Brain microvascular endothelial cell (primary cell): Measurements from ENCODE around the gene TMPRSS11D.

ENCODE experiments used
- DNase-seq: peaks from one replicate; pipeline ENCODE4 v3.0.0-alpha.2; 2020
- H3K27ac ChIP-seq: fragments of 250-450 bp; sonication (Bioruptor Pico); 2 replicates; pipeline ENCODE4 v1.5.1; 2020; ENCODE audit warnings: mild to moderate bottlenecking, moderate library complexity
- H3K27me3 ChIP-seq: fragments of 250-450 bp; sonication (Bioruptor Pico); replicated peaks from 2 replicates; pipeline ENCODE4 v1.5.1; 2020; ENCODE audit warnings: mild to moderate bottlenecking
- H3K36me3 ChIP-seq: fragments of 250-450 bp; sonication (Bioruptor Pico); replicated peaks from 2 replicates; pipeline ENCODE4 v1.5.1; 2020; ENCODE audit warnings: mild to moderate bottlenecking
- H3K4me3 ChIP-seq: 2 replicates; pipeline ENCODE4 v1.5.1; 2011; ENCODE audit warnings: low read depth, mild to moderate bottlenecking, control low read depth, low read length, moderate library complexity
- in situ Hi-C: cut with HindIII; loops from 2 replicates; pipeline ENCODE4 v1.10.0; 2017; ENCODE audit warnings: low sequenced_read_pairs, low pct_ligation_motif_present
- TF ChIP-seq, protein P1 (sequence below): IDR thresholded peaks from 2 replicates; pipeline ENCODE4 v1.5.1; 2011; ENCODE audit warnings: low read depth, mild to moderate bottlenecking, moderate library complexity, low read length, control low read depth, inconsistent platforms; ENCODE audit errors: missing control alignments

Gene TMPRSS11D

GRCh38 chr4:67897686-67898085 is 13.9 kb upstream of the TMPRSS11D start:
- in situ Hi-C loops = no loop called here
- H3K27ac ChIP-seq = no peak overlapping the region
- H3K27me3 ChIP-seq = no peaks in the 10 kb centered on the region
- H3K4me3 ChIP-seq = no peak overlapping the region
- H3K36me3 ChIP-seq = no peaks in the 10 kb centered on the region
- TF ChIP-seq, protein P1, sequence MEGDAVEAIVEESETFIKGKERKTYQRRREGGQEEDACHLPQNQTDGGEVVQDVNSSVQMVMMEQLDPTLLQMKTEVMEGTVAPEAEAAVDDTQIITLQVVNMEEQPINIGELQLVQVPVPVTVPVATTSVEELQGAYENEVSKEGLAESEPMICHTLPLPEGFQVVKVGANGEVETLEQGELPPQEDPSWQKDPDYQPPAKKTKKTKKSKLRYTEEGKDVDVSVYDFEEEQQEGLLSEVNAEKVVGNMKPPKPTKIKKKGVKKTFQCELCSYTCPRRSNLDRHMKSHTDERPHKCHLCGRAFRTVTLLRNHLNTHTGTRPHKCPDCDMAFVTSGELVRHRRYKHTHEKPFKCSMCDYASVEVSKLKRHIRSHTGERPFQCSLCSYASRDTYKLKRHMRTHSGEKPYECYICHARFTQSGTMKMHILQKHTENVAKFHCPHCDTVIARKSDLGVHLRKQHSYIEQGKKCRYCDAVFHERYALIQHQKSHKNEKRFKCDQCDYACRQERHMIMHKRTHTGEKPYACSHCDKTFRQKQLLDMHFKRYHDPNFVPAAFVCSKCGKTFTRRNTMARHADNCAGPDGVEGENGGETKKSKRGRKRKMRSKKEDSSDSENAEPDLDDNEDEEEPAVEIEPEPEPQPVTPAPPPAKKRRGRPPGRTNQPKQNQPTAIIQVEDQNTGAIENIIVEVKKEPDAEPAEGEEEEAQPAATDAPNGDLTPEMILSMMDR = no peak
- DNase-seq = no peak

DNA sequence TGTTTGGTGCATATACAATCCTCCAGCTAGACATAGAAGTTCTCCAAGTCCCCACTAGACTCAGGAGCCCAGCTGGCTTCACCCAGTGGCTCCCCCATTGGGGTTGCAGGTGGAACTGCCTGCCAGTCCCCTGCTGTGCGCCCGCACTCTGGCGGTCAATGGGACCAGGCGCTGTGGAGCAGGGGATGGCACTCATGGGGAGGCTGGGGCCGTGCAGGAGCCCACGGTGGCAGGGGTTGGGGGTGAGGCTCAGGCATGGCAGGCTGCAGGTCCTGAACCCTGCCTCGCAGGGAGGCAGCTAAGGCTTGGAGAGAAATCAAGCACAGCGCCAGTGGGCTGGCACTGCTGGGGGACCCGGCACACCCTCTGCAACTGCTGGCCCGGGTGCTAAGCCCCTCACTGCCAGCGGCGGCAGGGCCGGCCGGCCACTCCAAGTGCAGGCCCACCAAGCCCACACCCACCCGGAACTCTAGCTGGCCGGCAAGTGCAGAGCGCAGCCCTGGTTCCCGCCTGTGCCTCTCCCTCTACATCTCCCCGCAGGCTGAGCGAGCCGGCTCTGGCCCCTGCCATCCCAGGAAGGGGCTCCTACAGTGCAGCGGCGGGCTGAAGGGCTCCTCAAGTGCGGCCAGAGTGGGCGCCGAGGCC is 12.7 kb upstream of the TMPRSS11D start:
- Histone ChIP-seq H3K4me3 (no peak overlapping the region), H3K27me3 (no peaks in the 10 kb centered on the region), H3K36me3 (no peaks in the 10 kb centered on the region), H3K27ac (no peak overlapping the region)
- DNase-seq = no peak
- TF ChIP-seq, protein P1 = no peak
- in situ Hi-C loops = no loop called here

DNA sequence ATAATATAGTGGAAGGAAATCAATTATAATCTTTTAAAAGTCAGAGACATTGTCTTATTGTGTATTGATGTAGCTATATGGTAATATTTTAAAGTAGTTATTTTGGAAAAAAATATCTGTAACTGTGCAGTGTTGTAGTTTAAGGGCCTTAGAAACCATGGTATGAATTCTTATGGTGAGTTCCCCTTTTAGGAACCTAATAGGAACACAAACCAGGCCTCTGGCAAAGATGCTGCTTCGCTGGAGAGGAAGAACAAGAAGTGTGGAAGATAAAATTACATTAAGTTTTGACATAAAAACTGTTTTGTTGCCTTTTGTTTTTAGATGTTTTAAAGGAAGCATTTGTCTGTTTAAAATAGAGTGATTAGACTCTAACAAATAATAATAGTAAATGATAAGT is 10.9 kb upstream of the TMPRSS11D start:
- TF ChIP-seq, protein P1 = no peak
- Histone ChIP-seq H3K36me3 (no peaks in the 10 kb centered on the region), H3K27ac (no peak overlapping the region), H3K27me3 (no peaks in the 10 kb centered on the region), H3K4me3 (no peak overlapping the region)
- in situ Hi-C loops = no loop called here
- no peak for DNase-seq

- TF ChIP-seq, protein P1 = peak; percentile 41
These were observed 9.1 kb upstream of the TMPRSS11D start for GRCh38 chr4:67892905-67893304.

DNA sequence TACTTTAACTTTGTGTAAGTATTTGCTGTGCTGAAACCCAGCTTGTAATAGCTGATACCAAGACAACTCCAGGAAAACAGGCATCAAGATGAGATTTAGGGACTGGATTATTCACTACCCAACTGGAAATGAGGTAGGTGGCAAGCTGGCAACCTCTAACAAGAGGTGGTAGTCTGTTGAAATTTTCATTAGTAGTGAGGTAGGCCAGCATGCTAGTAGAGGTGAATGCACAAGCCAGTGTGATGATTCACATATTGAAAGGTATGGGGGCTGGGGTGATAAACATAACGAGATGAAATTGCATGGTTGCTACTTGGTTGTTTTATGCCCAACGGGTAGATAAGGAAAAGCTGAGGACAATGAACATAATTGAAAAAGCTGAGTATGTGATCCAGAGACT is 8.5 kb upstream of the TMPRSS11D start:
- DNase-seq = no peak
- no peaks in the 10 kb centered on the region for H3K36me3 ChIP-seq
- H3K4me3 ChIP-seq = no peak overlapping the region
- in situ Hi-C loops = no loop called here
- H3K27ac ChIP-seq = no peak overlapping the region
- no peaks in the 10 kb centered on the region for H3K27me3 ChIP-seq
- TF ChIP-seq, protein P1 = no peak

More at GRCh38 chr4:67892905-67893304, 9.1 kb upstream of the TMPRSS11D start:
- in situ Hi-C loops = no loop called here
- Histone ChIP-seq H3K4me3 (no peak overlapping the region), H3K27me3 (no peaks in the 10 kb centered on the region), H3K36me3 (no peaks in the 10 kb centered on the region), H3K27ac (no peak overlapping the region)
- no peak for DNase-seq

- H3K4me3 ChIP-seq = no peak overlapping the region
- no peaks in the 10 kb centered on the region for H3K27me3 ChIP-seq
- no peak overlapping the region for H3K27ac ChIP-seq
- in situ Hi-C loops = no loop called here
- H3K36me3 ChIP-seq = no peaks in the 10 kb centered on the region
- no peak for DNase-seq
- TF ChIP-seq, protein P1 = no peak
These were observed 7.8 kb upstream of the TMPRSS11D start for GRCh38 chr4:67891645-67892044.
